Right cardiac atrium (tissue), 5 donors: ENCODE measurements around the gene TMEM135. TPM values are rescaled to one million over a fixed set of nuclear protein-coding genes. Genes with fewer than 3 reads are reported as not detected.
"Not testable (repeated sequence)": the region's sequence is repeated elsewhere in the genome, so short reads cannot be mapped to it uniquely, and the experiment has no call there.

Experiments used
- ATAC-seq, 2 donors: fragments of 200-7000 bp; cut with Tn5 transposase; one replicate each; pipeline versions ENCODE4 v1.8.0 to v1.9.1; 2020; ENCODE audit warnings: moderate library complexity in 2 of 2, mild to moderate bottlenecking in 1 of 2
- DNase-seq, 3 donors: peaks; one replicate each; pipeline ENCODE4 v3.0.0-alpha.2; 2020
- H3K27ac ChIP-seq: one replicate; pipeline ENCODE4 v1.5.1; 2013; ENCODE audit warnings: mild to moderate bottlenecking, low read length, control low read depth, moderate library complexity
- H3K27me3 ChIP-seq: one replicate; pipeline ENCODE4 v1.6.1; 2013; ENCODE audit not compliant: control insufficient read depth, insufficient read depth
- H3K4me1 ChIP-seq: one replicate; pipeline ENCODE4 v1.6.1; 2013; ENCODE audit warnings: low read length; ENCODE audit not compliant: control insufficient read depth, insufficient read depth
- H3K4me3 ChIP-seq: one replicate; pipeline ENCODE4 v1.5.1; 2013; ENCODE audit warnings: low read length, control low read depth
- H3K9me3 ChIP-seq: one replicate; pipeline ENCODE4 v1.6.1; 2013; ENCODE audit warnings: low read length; ENCODE audit not compliant: control insufficient read depth
- WGBS: extraction: QIAGEN DNeasy Blood & Tissue Kit; methylation state at CpG from one replicate; pipeline ENCODE4 v1.1.7; 2013; 5-methylcytosine and 5-hydroxymethylcytosine counted together
- intact Hi-C, 4 donors: fragments of 100-400 bp; cut with DNase I; formaldehyde crosslinking; loops; one replicate each; pipeline versions ENCODE4 v1.11.0 to v1.14.0; 2022 to 2023
- polyA plus RNA-seq: library from polyadenylated mRNA; stranded (reverse); fragments of 200-250 nt; gene quantifications from one replicate; pipeline ENCODE4 v1.2.3, GENCODE V29; 2013
- total RNA-seq, 4 donors: library from RNA; stranded (reverse); fragmentation: NEBNext Ultra II Directional; extraction: Animal tissue kit (Norgen Biotek cat#: 25700); gene quantifications; one replicate each; pipeline ENCODE4 v1.2.1, GENCODE V29; 2021
- donor health status: healthy with polysubstance abuse.
- donor health status: DM: no; HTN: yes; CAD: no.
- donor health status: DM: no; HTN: no; CAD: no.
- donor health status: DM: no; HTN: yes; CAD: no; lungs with severe emphysema.
- donor health status: DM: yes; HTN: yes; CAD: no.

TMEM135 gene
- total and polyA plus RNA-seq, 5 donors = 5.7 to 24.1 (median 18.0) TPM

GRCh38 chr11:87258171-87258833, 220.6 kb downstream of the TMEM135 start:
- H3K4me1 ChIP-seq = peaks cover 9% of the 10 kb centered on the region
- H3K27ac ChIP-seq = no peak overlapping the region
- H3K9me3 ChIP-seq = no peaks in the 10 kb centered on the region
- no peak for DNase-seq
- H3K27me3 ChIP-seq = no peaks in the 10 kb centered on the region
- H3K4me3 ChIP-seq = no peak overlapping the region
- WGBS = 40% methylated on average over 1 of the region's 1 CpG
- intact Hi-C loops = no loop called here
- ATAC-seq = no peak

GRCh38 chr11:87259736-87260135, 222.0 kb downstream of the TMEM135 start:
- Histone ChIP-seq H3K4me3 (no peak overlapping the region), H3K9me3 (no peaks in the 10 kb centered on the region), H3K27me3 (no peaks in the 10 kb centered on the region), H3K27ac (peak overlapping the region; percentile 37), H3K4me1 (peaks cover 7% of the 10 kb centered on the region)
- 54% methylated on average over 1 of the region's 1 CpG for WGBS
- intact Hi-C loops = no loop called here
- no peak for ATAC-seq
- no peak for DNase-seq

GRCh38 chr11:87260811-87261210, 223.1 kb downstream of the TMEM135 start:
- intact Hi-C loops = no loop called here
- Histone ChIP-seq H3K4me3 (no peak overlapping the region), H3K4me1 (peaks cover 6% of the 10 kb centered on the region), H3K9me3 (no peaks in the 10 kb centered on the region), H3K27me3 (no peaks in the 10 kb centered on the region), H3K27ac (no peak overlapping the region)
- WGBS = 44% methylated on average over 3 of the region's 3 CpGs
- ATAC-seq = no peak
- no peak for DNase-seq

- ATAC-seq = no peak
- H3K9me3 ChIP-seq = no peaks in the 10 kb centered on the region
- peaks cover 4% of the 10 kb centered on the region for H3K4me1 ChIP-seq
- DNase-seq = no peak
- H3K27ac ChIP-seq = no peak overlapping the region
- no peaks in the 10 kb centered on the region for H3K27me3 ChIP-seq
- H3K4me3 ChIP-seq = no peak overlapping the region
- intact Hi-C loops = no loop called here
- whole genome bisulfite sequencing = 45% methylated on average over 2 of the region's 2 CpGs
Observed at GRCh38 chr11:87263264-87263838, 225.6 kb downstream of the TMEM135 start.

DNA sequence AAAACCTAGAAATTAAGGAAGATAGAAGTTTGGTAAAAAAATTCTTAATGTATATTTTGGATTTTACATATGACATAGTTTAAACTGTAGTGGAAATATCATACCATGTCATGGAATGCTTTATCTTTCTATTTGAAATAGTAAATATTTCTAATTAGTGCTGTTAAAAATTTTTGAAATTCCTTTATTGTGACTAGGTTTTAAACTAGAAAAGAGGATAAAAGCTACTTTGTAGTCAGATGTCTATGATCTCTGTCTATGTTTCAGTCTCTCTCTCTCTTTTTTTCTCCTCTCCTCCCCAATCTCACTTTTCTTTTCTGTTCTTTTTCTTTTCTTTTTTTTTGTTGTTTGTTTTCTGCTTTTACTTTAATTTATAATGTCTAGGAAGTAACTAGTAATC, 226.2 kb downstream of the TMEM135 start:
- intact Hi-C loops = no loop called here
- no peak overlapping the region for H3K27ac ChIP-seq
- ATAC-seq = no peak
- no peaks in the 10 kb centered on the region for H3K9me3 ChIP-seq
- H3K4me1 ChIP-seq = peaks cover 2% of the 10 kb centered on the region
- no peak overlapping the region for H3K4me3 ChIP-seq
- no peaks in the 10 kb centered on the region for H3K27me3 ChIP-seq
- no peak for DNase-seq

GRCh38 chr11:87265132-87265531, 227.4 kb downstream of the TMEM135 start:
- intact Hi-C loops = no loop called here
- peak in 1 of 2 donors; percentile 68 for ATAC-seq
- H3K4me1 ChIP-seq = peaks cover 2% of the 10 kb centered on the region
- DNase-seq = no peak
- H3K27ac ChIP-seq = no peak overlapping the region
- no peaks in the 10 kb centered on the region for H3K9me3 ChIP-seq
- H3K4me3 ChIP-seq = no peak overlapping the region
- no peaks in the 10 kb centered on the region for H3K27me3 ChIP-seq

DNA sequence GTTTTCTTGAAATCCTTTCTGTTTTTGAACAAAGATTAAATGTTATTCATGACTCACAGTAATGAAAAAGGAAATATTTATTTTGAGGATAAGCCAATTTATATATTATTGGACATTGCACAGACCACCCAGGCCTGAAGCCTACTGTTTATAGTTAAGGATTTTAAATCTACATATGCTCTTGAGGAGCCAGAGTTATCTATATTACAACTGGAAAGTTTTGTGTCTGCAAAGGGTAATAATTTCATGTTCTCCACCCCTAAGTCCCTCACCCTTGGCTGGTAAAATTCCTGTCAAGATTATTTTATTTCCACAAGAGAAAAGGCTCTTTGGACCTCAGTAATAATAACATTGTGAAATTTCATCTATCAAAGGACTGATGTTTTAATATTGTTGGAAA, 228.2 kb downstream of the TMEM135 start:
- DNase-seq (no peak), ATAC-seq (no peak)
- Histone ChIP-seq H3K27ac (no peak overlapping the region), H3K4me3 (no peak overlapping the region), H3K9me3 (no peaks in the 10 kb centered on the region), H3K4me1 (peaks cover 2% of the 10 kb centered on the region), H3K27me3 (no peaks in the 10 kb centered on the region)
- intact Hi-C loops = no loop called here

DNA sequence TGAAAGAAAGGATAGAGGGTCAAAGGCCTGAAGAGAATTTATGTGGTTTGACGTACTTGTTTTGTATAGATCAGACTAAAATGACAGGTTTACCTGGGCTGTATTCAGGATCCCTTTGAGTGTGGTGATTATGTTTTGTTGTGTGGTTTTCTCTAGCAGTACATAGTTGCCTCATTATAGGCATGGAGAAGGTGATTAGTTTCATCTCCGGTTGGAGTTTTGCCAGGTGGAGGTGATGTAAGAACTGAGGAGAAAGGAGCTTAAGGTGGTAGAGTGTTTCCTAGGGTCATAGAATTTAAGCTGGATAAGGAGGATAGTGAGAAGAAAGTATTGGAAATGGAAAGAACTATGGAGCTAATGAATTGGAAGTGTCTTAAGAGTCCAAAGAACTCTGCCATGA, 229.0 kb downstream of the TMEM135 start:
- H3K27me3 ChIP-seq = no peaks in the 10 kb centered on the region
- no peak overlapping the region for H3K27ac ChIP-seq
- no peak overlapping the region for H3K4me3 ChIP-seq
- no peaks in the 10 kb centered on the region for H3K9me3 ChIP-seq
- no peaks in the 10 kb centered on the region for H3K4me1 ChIP-seq
- DNase-seq = no peak
- intact Hi-C loops = no loop called here
- 94% methylated on average over 2 of the region's 2 CpGs for WGBS
- ATAC-seq = no peak

GRCh38 chr11:87271951-87272350, 234.2 kb downstream of the TMEM135 start:
- DNase-seq, intact Hi-C loops: not testable (repeated sequence)
- over 99% methylated on average over 4 of the region's 4 CpGs for WGBS

DNA sequence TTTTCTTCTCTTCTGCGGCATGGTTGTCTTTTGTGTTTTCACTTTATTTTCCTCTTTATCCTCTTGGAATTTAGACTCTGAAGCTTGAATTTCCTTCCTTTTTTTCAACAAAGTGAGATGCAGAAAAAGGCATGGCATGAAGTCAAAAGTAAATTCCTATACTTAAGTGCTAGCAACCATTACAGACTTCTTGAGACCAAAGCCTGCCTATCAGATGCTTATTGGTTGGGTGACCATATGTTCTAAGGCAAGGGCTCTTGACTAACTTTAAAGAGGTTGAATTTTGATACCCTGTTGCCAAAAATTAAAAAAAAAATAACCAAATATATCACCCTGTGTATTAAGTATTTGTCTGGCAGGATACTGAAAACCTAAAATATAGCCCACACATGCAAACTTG, 237.4 kb downstream of the TMEM135 start:
- WGBS = 52% methylated on average over 1 of the region's 1 CpG
- intact Hi-C loops = no loop called here
- DNase-seq = no peak

More at GRCh38 chr11:87271951-87272350, 234.2 kb downstream of the TMEM135 start:
- not testable (repeated sequence) for H3K27ac ChIP-seq, ATAC-seq, H3K27me3 ChIP-seq, H3K4me3 ChIP-seq, H3K9me3 ChIP-seq, H3K4me1 ChIP-seq

DNA sequence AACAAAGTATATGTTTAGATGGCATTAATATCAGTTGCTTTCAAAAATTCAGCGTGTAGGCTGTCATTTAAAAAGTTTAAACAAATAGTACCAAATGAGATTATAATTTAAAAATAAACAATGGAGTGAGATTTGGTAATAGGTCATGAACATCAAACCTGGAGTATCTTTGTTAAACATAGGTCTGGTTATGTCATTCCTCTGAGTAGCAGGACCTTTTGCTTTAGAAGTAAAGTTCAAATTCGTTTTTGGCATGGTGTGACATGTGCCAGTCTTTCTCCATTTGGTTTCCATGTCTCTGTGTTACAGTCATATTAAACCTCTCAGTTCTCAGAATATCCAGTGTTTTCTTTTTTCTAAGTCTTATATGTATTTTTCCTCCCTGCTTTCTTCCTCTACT, 242.4 kb downstream of the TMEM135 start:
- intact Hi-C loops = loop anchor here in 1 of 4 donors (10.0 kb wide), 1 partner anchor 415 kb away; no protein-coding TSS in a partner anchor
- ATAC-seq (no peak), DNase-seq (no peak)
- H3K27me3 ChIP-seq = no peaks in the 10 kb centered on the region
- H3K4me3 ChIP-seq = no peak overlapping the region
- no peak overlapping the region for H3K27ac ChIP-seq
- 63% methylated on average over 2 of the region's 2 CpGs for WGBS
- no peaks in the 10 kb centered on the region for H3K4me1 ChIP-seq
- no peaks in the 10 kb centered on the region for H3K9me3 ChIP-seq

More for the DNA sequence above, 237.4 kb downstream of the TMEM135 start:
- Histone ChIP-seq H3K4me1 (no peaks in the 10 kb centered on the region), H3K27ac (no peak overlapping the region), H3K4me3 (no peak overlapping the region), H3K27me3 (no peaks in the 10 kb centered on the region), H3K9me3 (no peaks in the 10 kb centered on the region)
- no peak for ATAC-seq
